Posterior vena cava (tissue), 2 donors: ENCODE measurements around the gene GPRIN1. TPM values are rescaled to one million over a fixed set of nuclear protein-coding genes. Genes with fewer than 3 reads are reported as not detected.

Experiments
- DNase-seq: peaks from one replicate; pipeline ENCODE4 v3.0.0-alpha.2; 2020; ENCODE audit warnings: low spot score
- intact Hi-C, 2 donors: fragments of 100-400 bp; cut with DNase I; formaldehyde crosslinking; loops; one replicate each; pipeline versions ENCODE4 v1.14.1 to v1.14.2; 2022 to 2023
- total RNA-seq, 2 donors: library from RNA; stranded (reverse); fragmentation: NEBNext Ultra II Directional; extraction: Animal tissue kit (Norgen Biotek cat#: 25700); gene quantifications; one replicate each; pipeline ENCODE4 v1.2.1, GENCODE V29; 2021
- donor health status: DM: yes; HTN: yes; CAD: no.
- donor health status: DM: yes; HTN: yes; CAD: no.

The GPRIN1 gene
- total RNA-seq, 2 donors from 2014 or later = 0.37 to 1.1 TPM

- no peak for DNase-seq
- intact Hi-C loops = loop anchor here in 1 of 2 donors (5.0 kb wide), 1 partner anchor 75 kb away; no protein-coding TSS in a partner anchor
These were observed 16.9 kb upstream of the GPRIN1 start for GRCh38 chr5:176626876-176627236.

- DNase-seq = no peak
- intact Hi-C loops = loop anchor here in 1 of 2 donors (5.0 kb wide), 1 partner anchor 74 kb away; no protein-coding TSS in a partner anchor
These were observed 16.3 kb upstream of the GPRIN1 start for GRCh38 chr5:176625966-176626875.

GRCh38 chr5:176625512-176625911 lies 15.6 kb upstream of the GPRIN1 start:
- no peak for DNase-seq
- intact Hi-C loops = loop anchor here in 1 of 2 donors (5.0 kb wide), 1 partner anchor 73 kb away; no protein-coding TSS in a partner anchor

- DNase-seq = no peak
- intact Hi-C loops = loop anchor here in 1 of 2 donors (5.0 kb wide), 1 partner anchor 73 kb away; no protein-coding TSS in a partner anchor
These were observed 15.0 kb upstream of the GPRIN1 start for GRCh38 chr5:176624938-176625337.

GRCh38 chr5:176624142-176624541 lies 14.2 kb upstream of the GPRIN1 start:
- no peak for DNase-seq
- intact Hi-C loops = no loop called here

- intact Hi-C loops = no loop called here
- DNase-seq = no peak
These were observed 11.7 kb upstream of the GPRIN1 start for GRCh38 chr5:176621661-176622079.

- DNase-seq = no peak
- intact Hi-C loops = no loop called here
These were observed 10.5 kb upstream of the GPRIN1 start for GRCh38 chr5:176620333-176620981.

- DNase-seq = no peak
- intact Hi-C loops = no loop called here
These were observed 9.8 kb upstream of the GPRIN1 start for GRCh38 chr5:176619569-176620332.

GRCh38 chr5:176619203-176619568 lies 9.2 kb upstream of the GPRIN1 start:
- peak; percentile 89 for DNase-seq
- intact Hi-C loops = no loop called here

GRCh38 chr5:176618783-176619182 lies 8.8 kb upstream of the GPRIN1 start:
- intact Hi-C loops = no loop called here

GRCh38 chr5:176616511-176616910 lies 6.6 kb upstream of the GPRIN1 start:
- no peak for DNase-seq

More at GRCh38 chr5:176618783-176619182, 8.8 kb upstream of the GPRIN1 start:
- DNase-seq = no peak

GRCh38 chr5:176614805-176615478 lies 5.0 kb upstream of the GPRIN1 start:
- intact Hi-C loops = no loop called here
- no peak for DNase-seq

More at GRCh38 chr5:176616511-176616910, 6.6 kb upstream of the GPRIN1 start:
- intact Hi-C loops = no loop called here

- intact Hi-C loops = no loop called here
- DNase-seq = no peak
These were observed 2.9 kb upstream of the GPRIN1 start for GRCh38 chr5:176612855-176613254.

- no peak for DNase-seq
- intact Hi-C loops = no loop called here
These were observed 2.1 kb upstream of the GPRIN1 start for GRCh38 chr5:176612008-176612407.

GRCh38 chr5:176611435-176611834 lies 1.5 kb upstream of the GPRIN1 start:
- intact Hi-C loops = no loop called here

GRCh38 chr5:176610435-176610773 lies 448 bp upstream of the GPRIN1 start:
- intact Hi-C loops = no loop called here
- no peak for DNase-seq

More at GRCh38 chr5:176611435-176611834, 1.5 kb upstream of the GPRIN1 start:
- peak; percentile 93 for DNase-seq

- DNase-seq = no peak
- intact Hi-C loops = no loop called here
These were observed 826 bp downstream of the GPRIN1 start for GRCh38 chr5:176608937-176609723.

- intact Hi-C loops = no loop called here
- DNase-seq = no peak
These were observed 1.7 kb downstream of the GPRIN1 start for GRCh38 chr5:176608142-176608705.
